ENCODE results near the gene OSBPL1A. TPM values are rescaled to one million over a fixed set of nuclear protein-coding genes. Genes with fewer than 3 reads are reported as not detected.

Gene OSBPL1A
- total and polyA plus RNA-seq, 2 experiments from 2014 or later = 14.9 to 24.1 TPM

DNA sequence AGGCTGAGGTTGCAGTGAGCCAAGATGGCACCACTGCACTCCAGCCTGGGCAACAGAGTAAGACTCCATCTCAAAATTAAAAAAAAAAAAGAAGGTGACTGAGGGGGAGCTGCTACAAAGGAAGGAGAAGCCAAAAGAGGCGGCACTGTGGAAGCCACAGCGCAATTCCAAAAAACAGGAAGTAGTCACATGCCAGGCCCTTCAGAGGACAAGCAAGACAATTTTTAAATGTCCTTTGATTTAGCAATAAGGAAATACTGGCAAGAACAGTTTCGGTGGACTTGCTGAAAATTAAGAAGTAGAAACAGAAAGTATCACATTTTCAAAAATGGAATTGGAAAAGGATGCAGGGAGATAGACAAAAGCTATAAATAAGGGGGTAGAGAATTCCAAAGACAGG lies 122.8 kb downstream of the OSBPL1A start:
- H3K4me3 ChIP-seq = no peak overlapping the region
- no peak for DNase-seq
- no peaks in the 10 kb centered on the region for H3K27me3 ChIP-seq (replicated peaks; ENCODE audit: insufficient read depth)
- H3F3A ChIP-seq (ENCODE audit: insufficient read depth) = peaks cover 16% of the 10 kb centered on the region
- TF ChIP-seq EZH2phosphoT487 (IDR thresholded peaks at IDR 0.05; ENCODE audit: insufficient read depth, low read depth) (no peak), EZH2 (IDR thresholded peaks at IDR 0.05; ENCODE audit: insufficient read depth, poor library complexity, severe bottlenecking) (no peak)
- WGBS, 2 experiments (ENCODE audit: low coverage in 1 of 2, low lambda C conversion rate in 2 of 2, missing lambda C conversion rate in 2 of 2) = 60 to 68% methylated on average over 3 of the region's 3 CpGs
- H3K9me2 ChIP-seq (ENCODE audit: insufficient read depth) = no peaks in the 10 kb centered on the region
- H4K20me1 ChIP-seq (ENCODE audit: insufficient read depth) = no peaks in the 10 kb centered on the region
- in situ Hi-C loops (cut with MboI) = no loop called here
- no peak overlapping the region for H3K4me2 ChIP-seq (ENCODE audit: unreplicated experiment)
- no peak overlapping the region for H3K9ac ChIP-seq
- no peak overlapping the region for H3K27ac ChIP-seq
- H3K79me2 ChIP-seq (ENCODE audit: insufficient read depth) = no peaks in the 10 kb centered on the region
- no peaks in the 10 kb centered on the region for H3K36me3 ChIP-seq (ENCODE audit: low read depth)
- peaks cover 14% of the 10 kb centered on the region for H3K4me1 ChIP-seq (ENCODE audit: insufficient read depth)
- H3K9me3 ChIP-seq (ENCODE audit: low read depth) = no peaks in the 10 kb centered on the region
- H2AFZ ChIP-seq = no peak overlapping the region

DNA sequence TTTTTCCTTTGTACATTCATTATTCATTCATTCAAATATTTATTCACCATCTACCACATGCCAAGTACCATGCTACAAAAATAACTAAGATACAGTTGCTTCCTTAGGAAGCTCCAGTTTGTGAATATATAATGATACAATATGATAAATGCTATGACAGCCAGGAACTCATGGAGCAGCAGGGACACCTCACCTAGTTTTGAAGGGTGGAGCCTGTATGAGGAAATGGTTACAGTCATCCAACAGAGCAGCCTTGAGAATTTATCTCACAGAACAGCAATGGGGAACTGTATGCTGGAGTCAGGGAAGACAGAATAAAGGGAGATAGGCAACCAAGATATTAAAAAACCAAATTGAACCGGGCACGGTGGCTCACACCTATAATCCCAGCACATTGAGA lies 124.0 kb downstream of the OSBPL1A start:
- peaks cover 16% of the 10 kb centered on the region for H3F3A ChIP-seq (ENCODE audit: insufficient read depth)
- TF ChIP-seq EZH2 (IDR thresholded peaks at IDR 0.05; ENCODE audit: insufficient read depth, poor library complexity, severe bottlenecking) = no peak
- no peak for TF ChIP-seq EZH2phosphoT487 (IDR thresholded peaks at IDR 0.05; ENCODE audit: insufficient read depth, low read depth)
- H3K27ac ChIP-seq = no peak overlapping the region
- in situ Hi-C loops (cut with MboI) = no loop called here
- no peaks in the 10 kb centered on the region for H3K27me3 ChIP-seq (replicated peaks; ENCODE audit: insufficient read depth)
- 0 out of 2 replicates have a peak, but pooled peaks cover 8% of the 10 kb centered on the region for H3K79me2 ChIP-seq (ENCODE audit: insufficient read depth)
- H3K4me3 ChIP-seq = no peak overlapping the region
- no peaks in the 10 kb centered on the region for H4K20me1 ChIP-seq (ENCODE audit: insufficient read depth)
- no peak overlapping the region for H3K9ac ChIP-seq
- H2AFZ ChIP-seq = no peak overlapping the region
- H3K4me1 ChIP-seq (ENCODE audit: insufficient read depth) = peaks cover 21% of the 10 kb centered on the region
- no peaks in the 10 kb centered on the region for H3K9me2 ChIP-seq (ENCODE audit: insufficient read depth)
- WGBS, 2 experiments (ENCODE audit: low coverage in 1 of 2, low lambda C conversion rate in 2 of 2, missing lambda C conversion rate in 2 of 2) = 96 to 100% methylated on average over 2 of the region's 2 CpGs
- H3K36me3 ChIP-seq (ENCODE audit: low read depth) = no peaks in the 10 kb centered on the region
- H3K9me3 ChIP-seq (ENCODE audit: low read depth) = no peaks in the 10 kb centered on the region
- DNase-seq = peak; percentile 29
- H3K4me2 ChIP-seq (ENCODE audit: unreplicated experiment) = no peak overlapping the region

DNA sequence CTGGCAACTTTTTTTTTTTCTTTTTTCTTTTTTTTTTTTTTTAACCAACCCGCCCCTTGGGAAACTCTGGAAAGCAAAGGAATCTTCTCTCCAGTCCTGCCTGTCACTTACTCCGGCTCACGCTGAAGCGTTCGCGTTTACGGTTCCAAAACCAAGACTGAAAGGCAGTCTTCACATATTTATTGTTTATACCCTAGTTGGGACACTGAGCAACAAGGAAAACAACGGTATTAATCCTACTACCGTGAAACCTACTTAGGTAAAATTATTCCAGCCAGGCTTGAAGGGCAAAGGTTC lies 125.4 kb downstream of the OSBPL1A start:
- H3K4me2 ChIP-seq (ENCODE audit: unreplicated experiment) = peak overlapping the region; percentile 96
- 1 to 2% methylated on average over 8 to 9 of the region's 9 CpGs for WGBS, 2 experiments (ENCODE audit: low coverage in 1 of 2, low lambda C conversion rate in 2 of 2, missing lambda C conversion rate in 2 of 2)
- no peaks in the 10 kb centered on the region for H3K27me3 ChIP-seq (replicated peaks; ENCODE audit: insufficient read depth)
- H3K9me2 ChIP-seq (ENCODE audit: insufficient read depth) = no peaks in the 10 kb centered on the region
- no peaks in the 10 kb centered on the region for H3K36me3 ChIP-seq (ENCODE audit: low read depth)
- H3K79me2 ChIP-seq (ENCODE audit: insufficient read depth) = 0 out of 2 replicates have a peak, but pooled peaks cover 8% of the 10 kb centered on the region
- H3K9me3 ChIP-seq (ENCODE audit: low read depth) = no peaks in the 10 kb centered on the region
- peak overlapping the region; percentile 96 for H2AFZ ChIP-seq
- H3F3A ChIP-seq (ENCODE audit: insufficient read depth) = peaks cover 16% of the 10 kb centered on the region
- H3K9ac ChIP-seq = peak overlapping the region; percentile 74
- peaks cover 21% of the 10 kb centered on the region for H3K4me1 ChIP-seq (ENCODE audit: insufficient read depth)
- no peaks in the 10 kb centered on the region for H4K20me1 ChIP-seq (ENCODE audit: insufficient read depth)
- TF ChIP-seq EZH2 (IDR thresholded peaks at IDR 0.05; ENCODE audit: insufficient read depth, poor library complexity, severe bottlenecking) (no peak), EZH2phosphoT487 (IDR thresholded peaks at IDR 0.05; ENCODE audit: insufficient read depth, low read depth) (no peak)
- DNase-seq = no peak
- peak overlapping the region; percentile 47; the same call in 1 of the 2 replicates for H3K27ac ChIP-seq
- peak overlapping the region; percentile 92 for H3K4me3 ChIP-seq
- in situ Hi-C loops (cut with MboI) = no loop called here

- no peaks in the 10 kb centered on the region for H3K27me3 ChIP-seq (replicated peaks; ENCODE audit: insufficient read depth)
- H3K36me3 ChIP-seq (ENCODE audit: low read depth) = no peaks in the 10 kb centered on the region
- H3K9me3 ChIP-seq (ENCODE audit: low read depth) = no peaks in the 10 kb centered on the region
- H3K4me2 ChIP-seq (ENCODE audit: unreplicated experiment) = peak overlapping the region; percentile 96
- peak overlapping the region; percentile 47 for H3K27ac ChIP-seq
- peaks cover 21% of the 10 kb centered on the region for H3K4me1 ChIP-seq (ENCODE audit: insufficient read depth)
- peaks cover 16% of the 10 kb centered on the region for H3F3A ChIP-seq (ENCODE audit: insufficient read depth)
- no peaks in the 10 kb centered on the region for H4K20me1 ChIP-seq (ENCODE audit: insufficient read depth)
- peak; percentile 85 for DNase-seq
- peak overlapping the region; percentile 96 for H2AFZ ChIP-seq
- peak overlapping the region; percentile 92 for H3K4me3 ChIP-seq
- H3K9ac ChIP-seq = peak overlapping the region; percentile 74
- in situ Hi-C loops (cut with MboI) = no loop called here
- WGBS, 2 experiments (ENCODE audit: low coverage in 1 of 2, low lambda C conversion rate in 2 of 2, missing lambda C conversion rate in 2 of 2) = 1% methylated on average over 60 to 66 of the region's 96 CpGs
- TF ChIP-seq EZH2phosphoT487 (IDR thresholded peaks at IDR 0.05; ENCODE audit: insufficient read depth, low read depth) = no peak
- no peak for TF ChIP-seq EZH2 (IDR thresholded peaks at IDR 0.05; ENCODE audit: insufficient read depth, poor library complexity, severe bottlenecking)
- no peaks in the 10 kb centered on the region for H3K9me2 ChIP-seq (ENCODE audit: insufficient read depth)
- H3K79me2 ChIP-seq (ENCODE audit: insufficient read depth) = 0 out of 2 replicates have a peak, but pooled peaks cover 8% of the 10 kb centered on the region
These were observed 126.0 kb downstream of the OSBPL1A start for GRCh38 chr18:24271381-24272228.

All from GM23248 (cell line).